ENCODE data around the gene TSSK3.
"Not testable (repeated sequence)": the region's sequence is repeated elsewhere in the genome, so short reads cannot be mapped to it uniquely, and the experiment has no call there.

The TSSK3 gene

GRCh38 chr1:32338637-32339145, 23.6 kb upstream of the TSSK3 start:
- DNase-seq, result no peak

DNA sequence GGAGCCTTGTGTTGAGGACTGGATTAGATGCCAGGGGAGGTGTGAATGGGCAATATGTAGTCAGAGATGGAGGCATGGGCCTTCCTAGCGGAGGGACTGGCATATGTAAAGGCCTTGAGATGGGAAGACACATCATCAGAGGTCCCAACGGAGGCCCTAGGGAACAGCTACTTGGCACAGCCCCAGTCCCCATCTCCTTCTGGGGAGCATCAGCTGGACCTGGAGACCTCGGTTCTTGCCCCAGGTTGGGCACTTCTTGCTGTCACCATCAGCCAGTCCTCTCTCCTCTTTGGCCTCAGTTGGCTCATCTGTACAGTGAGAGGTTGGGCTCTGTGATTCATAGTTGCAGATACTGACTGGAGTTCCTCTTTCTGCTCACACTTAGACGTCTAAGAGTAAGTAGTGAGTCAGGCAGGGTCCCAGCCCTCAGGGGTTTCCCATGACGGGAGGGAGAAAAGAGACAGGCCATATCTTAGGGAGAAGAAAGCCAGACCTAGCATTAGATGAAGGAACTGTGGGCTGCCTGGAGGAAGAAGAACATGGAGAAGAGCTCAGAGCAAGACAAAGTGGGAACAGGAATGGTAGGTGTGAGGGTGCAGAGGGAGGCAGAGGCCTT, 22.9 kb upstream of the TSSK3 start:
- no peak for DNase-seq

- no peak for DNase-seq
These were observed 21.1 kb upstream of the TSSK3 start for GRCh38 chr1:32341186-32341757.

DNA sequence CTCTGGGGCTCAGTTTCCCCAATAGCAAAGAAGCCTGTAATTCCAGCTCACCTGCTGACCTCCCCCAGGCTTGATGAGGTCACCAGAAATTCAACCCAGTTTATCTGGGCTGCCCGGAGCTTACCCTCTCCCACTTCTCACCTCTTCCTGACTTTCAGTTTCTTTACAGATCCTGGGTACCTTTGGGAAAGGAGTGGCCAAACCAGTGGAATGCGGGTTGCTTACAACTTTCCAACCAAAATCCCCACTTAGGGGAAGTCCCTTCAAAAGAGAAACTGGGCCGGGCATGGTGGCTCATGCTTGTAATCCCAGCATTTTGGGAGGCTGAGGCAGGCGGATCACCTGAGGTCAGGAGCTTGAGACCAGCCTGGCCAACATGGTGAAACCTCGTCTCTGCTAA, 20.4 kb upstream of the TSSK3 start:
- no peak for DNase-seq

DNA sequence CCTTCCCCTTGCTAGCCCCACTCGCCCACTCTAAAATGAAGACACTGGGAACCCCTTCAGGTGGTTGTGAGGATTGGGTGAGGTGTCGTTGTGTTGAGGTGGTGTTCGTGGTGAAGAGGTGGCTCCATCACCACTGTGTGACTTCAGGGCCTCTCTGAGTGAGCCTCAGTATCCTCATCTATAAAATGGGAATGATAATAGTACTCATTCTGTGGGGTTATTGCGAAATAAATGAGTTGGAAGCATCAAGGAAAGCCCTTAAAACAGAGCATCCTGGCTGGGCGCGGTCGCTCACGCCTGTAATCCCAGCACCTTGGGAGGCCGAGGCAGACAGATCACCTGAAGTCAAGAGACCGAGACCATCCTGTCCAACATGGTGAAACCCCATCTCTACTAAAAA, 19.6 kb upstream of the TSSK3 start:
- no peak for DNase-seq

GRCh38 chr1:32345289-32345827, 17.0 kb upstream of the TSSK3 start:
- no peak for DNase-seq

DNA sequence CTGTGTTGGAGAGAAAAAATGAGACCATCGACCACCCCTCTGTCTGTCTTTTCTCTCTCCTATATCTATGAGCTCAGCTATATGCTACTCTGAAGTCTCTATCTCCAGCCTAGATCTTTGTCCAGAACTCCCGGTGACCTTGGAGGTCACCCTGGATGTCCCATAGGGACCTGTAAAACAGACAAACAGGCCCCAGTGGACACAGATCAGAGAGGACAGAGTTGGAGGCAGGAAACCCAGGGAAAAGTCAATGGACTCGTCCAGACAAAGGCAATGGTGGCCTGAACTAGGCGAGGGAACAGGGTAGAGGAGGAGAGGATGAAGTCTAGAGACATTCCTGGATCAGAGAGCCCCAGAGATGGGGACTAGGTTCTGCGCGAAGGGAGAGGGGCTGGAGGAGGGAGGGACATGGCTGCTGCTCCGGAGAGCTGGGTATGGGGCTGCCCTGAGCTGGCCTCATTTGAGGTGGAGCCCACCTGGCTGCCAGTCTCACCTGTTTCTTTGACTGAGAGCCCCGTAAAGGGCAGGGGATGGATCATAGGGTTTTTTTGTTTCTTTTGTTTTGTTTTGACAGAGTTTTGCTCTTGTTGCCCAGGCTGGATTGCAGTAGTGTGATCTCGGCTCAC, 15.7 kb upstream of the TSSK3 start:
- no peak for DNase-seq

DNA sequence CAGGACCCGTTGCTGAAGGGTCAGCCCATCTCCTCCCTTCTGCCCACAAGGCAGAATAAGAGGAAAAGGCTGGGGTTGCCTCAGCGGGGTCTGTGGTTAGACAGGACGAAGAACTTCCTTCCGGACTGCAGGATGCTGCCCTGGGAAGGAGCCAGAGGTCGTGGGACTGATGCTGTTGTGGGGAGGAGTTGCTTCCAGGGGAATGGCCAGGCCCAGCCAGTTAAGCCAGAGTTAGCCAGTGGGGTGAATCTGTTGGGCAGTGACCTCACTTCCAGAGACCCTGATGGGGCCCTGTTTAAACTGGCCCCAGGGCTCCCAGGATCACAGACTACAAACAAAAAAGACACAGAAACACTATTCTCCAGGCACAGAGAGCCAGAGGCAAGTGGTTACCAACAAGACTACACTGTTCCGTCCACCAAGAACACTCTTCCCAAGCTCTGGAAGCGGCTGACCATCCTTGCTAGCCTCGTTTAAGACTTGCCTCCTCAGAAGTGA, 13.1 kb upstream of the TSSK3 start:
- no peak for DNase-seq

DNA sequence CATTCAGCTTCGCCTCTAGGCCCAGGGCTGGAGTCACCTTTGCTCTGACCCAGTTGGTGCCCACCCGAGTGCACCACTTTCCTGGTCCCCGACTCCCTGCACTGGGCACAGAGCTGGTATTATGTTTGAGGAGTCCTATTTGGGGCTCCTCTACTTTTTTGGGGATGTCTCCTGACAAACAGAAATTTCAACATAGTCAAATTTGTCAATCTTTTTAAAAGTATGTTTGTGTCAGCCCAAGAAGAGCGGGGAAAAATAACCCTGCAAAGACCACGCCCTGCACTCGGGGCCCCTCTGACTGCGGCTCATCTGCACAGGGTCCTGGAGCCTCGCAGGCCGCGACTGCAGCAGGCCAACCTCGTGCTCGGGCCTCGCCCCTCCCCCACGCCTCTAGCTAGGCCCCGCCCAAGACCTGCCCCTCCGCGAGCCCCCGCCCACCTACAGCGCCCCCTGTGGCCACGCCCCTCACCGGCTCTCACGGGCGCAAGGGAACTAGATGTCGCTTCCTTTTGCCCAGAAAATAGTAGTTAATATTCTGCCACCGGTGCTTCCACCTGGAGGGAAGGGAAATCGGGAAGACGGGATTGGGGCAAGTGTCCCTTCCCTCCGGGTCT, 11.4 kb upstream of the TSSK3 start:
- DNase-seq, result peak; percentile 69 to 92

DNA sequence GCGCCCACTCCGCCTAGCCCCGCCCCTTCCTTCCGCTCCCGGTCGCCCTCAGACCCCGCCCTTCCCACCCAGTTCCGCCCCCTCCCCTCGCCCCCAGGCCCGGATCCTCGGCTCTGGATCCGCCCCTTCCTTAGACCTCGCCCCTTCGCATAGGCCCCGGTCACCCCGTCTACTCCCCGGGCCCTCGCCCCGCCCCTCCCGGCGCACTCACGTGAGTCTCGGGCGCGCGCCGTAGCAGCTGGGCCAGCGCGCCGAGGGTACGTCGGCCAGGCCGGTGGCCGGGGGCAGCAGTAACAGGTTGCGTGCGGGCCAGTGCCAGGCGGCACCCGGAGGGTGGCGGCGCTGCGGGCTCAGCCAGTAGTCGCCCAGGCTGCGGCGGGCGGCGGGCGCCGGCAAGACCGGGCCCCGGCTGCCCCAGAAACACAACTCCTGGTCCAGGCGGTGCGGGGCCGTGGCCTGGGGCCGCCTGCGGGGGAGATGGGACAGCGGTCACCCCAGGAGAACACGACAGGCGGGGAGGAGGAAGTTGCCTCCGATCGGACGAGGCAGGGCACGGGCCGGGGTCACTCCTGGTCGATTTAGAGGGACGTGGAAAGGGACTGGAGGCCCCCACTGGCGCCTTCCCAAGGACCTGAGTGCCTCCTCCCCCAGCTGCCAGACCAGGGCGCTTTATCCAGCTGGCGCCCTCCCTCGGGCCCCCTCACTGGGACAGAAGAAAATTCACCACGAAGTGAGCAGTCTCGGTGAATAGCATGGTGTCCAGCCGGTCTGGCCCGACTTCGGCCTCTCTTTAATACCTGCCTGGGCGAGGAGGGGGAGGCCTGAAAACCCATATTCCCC, 10.7 kb upstream of the TSSK3 start:
- DNase-seq, result peak; percentile 69 to 98

DNA sequence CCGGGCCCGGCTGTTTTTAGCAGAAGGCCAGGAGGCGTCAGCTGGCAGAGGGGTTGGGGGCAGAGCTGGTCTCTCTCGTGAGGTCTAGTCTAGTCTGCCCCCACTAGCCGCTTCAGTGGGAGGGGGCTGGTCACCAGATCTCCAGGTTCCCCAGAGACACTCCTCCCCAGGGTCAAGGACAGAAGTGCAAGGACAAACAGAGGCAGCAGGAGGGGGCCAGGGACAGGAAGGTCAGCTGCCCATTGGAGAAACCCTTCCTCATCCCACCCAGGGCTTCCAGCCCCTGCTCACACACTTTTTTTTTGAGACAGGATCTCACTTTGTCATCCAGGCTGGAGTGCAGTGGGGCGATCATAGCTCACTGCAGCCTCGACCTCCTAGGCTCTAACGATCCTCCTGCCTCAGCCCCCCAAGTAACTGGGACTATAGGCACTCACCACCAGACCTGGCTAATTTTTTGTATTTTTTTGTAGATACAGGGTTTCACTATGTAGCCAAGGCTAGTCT, 10.0 kb upstream of the TSSK3 start:
- DNase-seq, result no peak

DNA sequence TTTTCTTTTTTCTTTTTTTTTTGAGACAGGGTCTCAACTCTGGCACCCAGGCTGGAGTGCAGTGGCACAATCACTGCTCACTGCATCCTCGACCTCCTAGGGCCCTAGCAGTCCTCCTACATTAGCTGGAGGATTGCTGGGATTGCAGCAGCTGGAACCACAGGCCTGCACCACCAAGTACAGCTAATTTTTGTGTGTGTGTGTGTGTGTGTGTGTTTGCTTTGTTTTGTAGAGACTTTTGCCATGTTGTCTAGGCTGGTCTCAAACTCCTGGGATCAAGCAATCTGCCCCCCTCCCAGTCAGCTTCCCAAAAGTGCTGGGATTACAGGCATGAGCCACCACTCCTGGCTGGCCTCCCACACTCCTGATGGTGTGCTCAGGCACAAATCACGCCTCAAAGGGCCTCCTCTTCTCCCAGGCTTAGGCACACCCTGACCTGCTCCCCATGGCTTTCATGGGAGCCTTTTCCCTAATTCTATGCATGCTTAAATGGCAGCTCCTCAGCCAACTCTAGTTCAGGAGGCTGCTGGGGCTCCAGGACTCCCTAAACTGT, 9.4 kb upstream of the TSSK3 start:
- DNase-seq, result no peak

DNA sequence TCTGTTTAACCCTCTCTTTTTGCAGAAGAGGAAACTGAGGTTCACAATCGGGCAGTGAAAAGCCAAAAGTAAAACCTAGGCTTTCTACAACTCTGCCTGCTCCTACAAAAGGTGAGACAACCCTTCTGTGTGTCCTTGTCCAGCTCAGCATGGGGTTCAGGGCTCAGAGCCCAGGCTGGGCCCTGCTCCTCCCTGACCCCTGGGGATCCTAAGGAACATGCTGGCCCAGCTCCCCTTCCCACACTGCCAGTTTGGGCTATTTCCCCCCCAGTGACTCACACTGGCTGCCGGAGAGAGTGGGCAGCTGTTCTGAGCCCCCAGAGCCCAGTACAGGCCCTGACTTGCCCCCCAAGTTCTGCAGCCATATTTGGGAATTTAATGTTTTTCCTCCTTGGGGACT, 8.9 kb upstream of the TSSK3 start:
- no peak for DNase-seq

DNA sequence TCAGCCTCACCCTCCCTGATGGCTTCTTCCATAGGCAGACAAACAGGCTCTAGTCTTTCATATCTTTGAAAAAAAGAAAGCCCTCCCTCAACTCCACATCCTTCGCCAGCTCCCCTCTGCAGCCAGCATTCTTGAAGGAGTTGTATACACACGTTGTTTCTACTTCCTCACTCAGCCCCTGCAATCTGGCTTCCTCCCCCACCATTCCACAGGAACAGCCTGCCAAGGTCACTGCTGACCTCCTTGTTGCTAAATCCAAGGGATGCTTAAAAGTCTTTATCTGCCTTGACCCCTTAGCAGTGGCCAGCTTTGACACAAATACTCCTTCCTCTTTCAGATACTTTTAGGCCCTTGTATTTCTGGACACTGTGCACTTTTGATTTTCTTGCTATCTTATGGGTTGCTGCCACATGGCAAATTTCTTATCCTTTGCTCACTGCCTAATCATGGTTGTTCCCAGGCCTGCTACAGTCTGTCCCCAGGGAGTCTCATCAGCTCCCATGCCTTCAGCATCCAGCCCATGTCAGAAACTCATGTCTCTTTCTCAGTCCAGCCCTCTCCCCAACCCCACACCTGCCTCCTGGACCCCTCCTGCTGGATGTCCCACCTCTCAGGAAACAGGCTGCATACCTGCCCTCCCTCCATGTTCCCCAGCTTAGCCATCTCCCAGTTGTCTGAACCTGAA, 8.3 kb upstream of the TSSK3 start:
- DNase-seq, result no peak

DNA sequence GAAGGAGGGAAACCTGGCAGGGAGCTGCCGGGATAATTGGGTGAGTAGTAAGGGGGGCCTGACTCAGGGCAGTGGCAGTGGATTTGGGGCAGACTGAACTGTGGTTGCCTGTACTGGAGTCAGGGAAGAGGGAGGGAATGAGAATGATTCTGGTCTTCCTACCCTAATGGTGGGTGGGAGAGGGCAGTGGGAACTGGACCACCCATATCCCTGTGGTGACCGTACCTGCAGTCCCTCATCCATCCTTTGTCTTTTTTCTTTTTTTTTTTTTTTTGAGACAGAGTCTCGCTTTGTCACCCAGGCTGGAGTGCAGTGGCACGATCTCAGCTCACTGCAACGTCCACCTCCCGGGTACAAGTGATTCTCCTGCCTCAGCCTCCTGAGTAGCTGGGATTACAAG, 6.6 kb upstream of the TSSK3 start:
- not testable (repeated sequence) for DNase-seq

GRCh38 chr1:32356478-32356877, 5.9 kb upstream of the TSSK3 start:
- no peak for DNase-seq

- no peak for DNase-seq
These were observed 4.7 kb upstream of the TSSK3 start for GRCh38 chr1:32357614-32358013.

DNA sequence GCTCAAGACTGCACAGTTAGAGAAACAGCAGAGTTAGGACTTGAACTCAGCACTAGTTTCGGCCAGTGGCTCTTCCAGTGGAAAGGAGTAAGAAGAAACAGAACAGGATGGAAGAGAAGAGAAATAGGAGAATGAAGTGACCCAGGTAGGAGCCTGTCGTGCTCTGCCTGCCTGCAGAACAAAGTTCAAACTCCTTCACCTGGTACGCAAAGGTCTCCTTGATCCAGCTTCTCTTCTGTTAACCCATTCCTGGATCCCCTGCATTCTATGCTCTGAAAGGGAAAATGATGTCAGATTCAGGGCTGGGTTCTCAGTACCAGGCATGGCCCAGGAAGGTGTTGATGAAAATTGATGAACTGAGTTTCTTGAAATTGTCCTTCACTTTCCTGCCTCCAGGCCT, 3.9 kb upstream of the TSSK3 start:
- DNase-seq, result no peak

DNA sequence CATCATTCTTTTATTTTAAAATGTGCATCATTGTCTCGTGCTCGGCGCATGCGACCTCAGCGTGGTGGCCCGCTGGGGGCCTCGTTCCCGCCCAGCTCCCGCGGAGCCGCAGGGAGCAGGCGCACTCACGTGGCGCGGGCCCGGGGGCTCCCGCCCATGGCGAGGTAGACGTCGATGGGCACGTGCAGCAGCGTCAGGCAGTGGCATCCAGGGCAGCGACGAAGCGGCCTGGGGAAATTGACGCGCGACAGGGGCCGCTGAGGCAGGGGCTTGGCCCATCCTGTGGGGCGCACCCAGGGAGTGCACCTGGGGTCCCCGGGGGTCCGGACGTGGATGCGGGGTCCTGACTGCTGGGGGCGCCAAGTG, 1.0 kb upstream of the TSSK3 start:
- DNase-seq, result no peak

GRCh38 chr1:32361674-32362473, 465 bp upstream of the TSSK3 start:
- DNase-seq, result peak in 1 of 2 experiments; percentile 62

DNA sequence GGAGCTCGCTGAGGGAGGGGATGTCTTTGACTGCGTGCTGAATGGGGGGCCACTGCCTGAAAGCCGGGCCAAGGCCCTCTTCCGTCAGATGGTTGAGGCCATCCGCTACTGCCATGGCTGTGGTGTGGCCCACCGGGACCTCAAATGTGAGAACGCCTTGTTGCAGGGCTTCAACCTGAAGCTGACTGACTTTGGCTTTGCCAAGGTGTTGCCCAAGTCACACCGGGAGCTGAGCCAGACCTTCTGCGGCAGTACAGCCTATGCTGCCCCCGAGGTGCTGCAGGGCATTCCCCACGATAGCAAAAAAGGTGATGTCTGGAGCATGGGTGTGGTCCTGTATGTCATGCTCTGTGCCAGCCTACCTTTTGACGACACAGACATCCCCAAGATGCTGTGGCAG, 1.4 kb downstream of the TSSK3 start:
- DNase-seq, result no peak

All from NCI-H526 (cell line).